ENCODE measurements around the gene SUCLG2. TPM values are rescaled to one million over a fixed set of nuclear protein-coding genes. Genes with fewer than 3 reads are reported as not detected.
"Not testable (repeated sequence)": the region's sequence is repeated elsewhere in the genome, so short reads cannot be mapped to it uniquely, and the experiment has no call there.

The SUCLG2 gene
- total and polyA plus RNA-seq, 9 donors, result 24.8 to 75.2 (median 40.1) TPM

GRCh38 chr3:67540198-67540894, 114.1 kb downstream of the SUCLG2 start:
- H3K27ac ChIP-seq, result no peak overlapping the region
- no peak for TF ChIP-seq POLR2A (IDR thresholded peaks at IDR 0.05)
- no peak for TF ChIP-seq EP300 (IDR thresholded peaks at IDR 0.05)
- TF ChIP-seq, protein P1, sequence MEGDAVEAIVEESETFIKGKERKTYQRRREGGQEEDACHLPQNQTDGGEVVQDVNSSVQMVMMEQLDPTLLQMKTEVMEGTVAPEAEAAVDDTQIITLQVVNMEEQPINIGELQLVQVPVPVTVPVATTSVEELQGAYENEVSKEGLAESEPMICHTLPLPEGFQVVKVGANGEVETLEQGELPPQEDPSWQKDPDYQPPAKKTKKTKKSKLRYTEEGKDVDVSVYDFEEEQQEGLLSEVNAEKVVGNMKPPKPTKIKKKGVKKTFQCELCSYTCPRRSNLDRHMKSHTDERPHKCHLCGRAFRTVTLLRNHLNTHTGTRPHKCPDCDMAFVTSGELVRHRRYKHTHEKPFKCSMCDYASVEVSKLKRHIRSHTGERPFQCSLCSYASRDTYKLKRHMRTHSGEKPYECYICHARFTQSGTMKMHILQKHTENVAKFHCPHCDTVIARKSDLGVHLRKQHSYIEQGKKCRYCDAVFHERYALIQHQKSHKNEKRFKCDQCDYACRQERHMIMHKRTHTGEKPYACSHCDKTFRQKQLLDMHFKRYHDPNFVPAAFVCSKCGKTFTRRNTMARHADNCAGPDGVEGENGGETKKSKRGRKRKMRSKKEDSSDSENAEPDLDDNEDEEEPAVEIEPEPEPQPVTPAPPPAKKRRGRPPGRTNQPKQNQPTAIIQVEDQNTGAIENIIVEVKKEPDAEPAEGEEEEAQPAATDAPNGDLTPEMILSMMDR (IDR thresholded peaks at IDR 0.05), result no peak
- intact Hi-C loops (cut with DNase I), result no loop called here

DNA sequence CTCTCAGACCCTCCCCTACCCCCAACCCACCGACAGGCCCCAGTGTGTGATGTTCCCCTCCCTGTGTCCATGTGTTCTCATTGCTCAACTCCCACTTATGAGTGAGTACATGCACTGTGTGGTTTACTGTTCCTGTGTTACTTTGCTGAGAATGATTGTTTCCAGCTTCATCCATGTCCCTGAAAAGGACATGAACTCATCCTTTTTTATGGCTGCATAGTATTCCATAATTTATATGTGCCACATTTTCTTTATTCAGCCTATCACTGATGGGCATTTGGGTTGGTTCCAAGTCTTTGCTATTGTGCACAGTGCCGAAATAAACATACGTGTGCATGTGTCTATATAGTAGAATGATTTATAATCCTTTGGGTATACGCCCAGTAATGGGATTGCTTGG, 117.2 kb downstream of the SUCLG2 start:
- H3K27me3 ChIP-seq; DNase-seq; intact Hi-C loops (cut with DNase I); H3K27ac ChIP-seq; H3K4me3 ChIP-seq; H3K36me3 ChIP-seq; H3K4me1 ChIP-seq (ENCODE audit: insufficient read depth); H3K9me3 ChIP-seq: not testable (repeated sequence)
- 95 to 98% (median 96%) methylated on average over 4 of the region's 4 CpGs for WGBS, 3 donors

More at GRCh38 chr3:67540198-67540894, 114.1 kb downstream of the SUCLG2 start:
- Histone ChIP-seq H3K9me3 (no peaks in the 10 kb centered on the region), H3K4me1 (ENCODE audit: insufficient read depth) (no peaks in the 10 kb centered on the region), H3K27me3 (no peaks in the 10 kb centered on the region), H3K36me3 (no peaks in the 10 kb centered on the region), H3K4me3 (no peak overlapping the region)
- DNase-seq, result no peak
- WGBS, 3 donors, result 86 to 92% (median 90%) methylated on average over 8 of the region's 8 CpGs

GRCh38 chr3:67535006-67535405, 119.4 kb downstream of the SUCLG2 start:
- 59 to 67% (median 67%) methylated on average over 3 of the region's 3 CpGs for WGBS, 3 donors
- no peak for DNase-seq
- intact Hi-C loops (cut with DNase I), result no loop called here
- no peaks in the 10 kb centered on the region for H3K27me3 ChIP-seq
- no peaks in the 10 kb centered on the region for H3K9me3 ChIP-seq
- no peaks in the 10 kb centered on the region for H3K36me3 ChIP-seq
- H3K4me3 ChIP-seq, result no peak overlapping the region
- peaks cover 2% of the 10 kb centered on the region for H3K4me1 ChIP-seq (ENCODE audit: insufficient read depth)
- TF ChIP-seq, protein P1 (IDR thresholded peaks at IDR 0.05), result no peak
- no peak for TF ChIP-seq POLR2A (IDR thresholded peaks at IDR 0.05)
- TF ChIP-seq EP300 (IDR thresholded peaks at IDR 0.05), result no peak
- no peak overlapping the region for H3K27ac ChIP-seq

DNA sequence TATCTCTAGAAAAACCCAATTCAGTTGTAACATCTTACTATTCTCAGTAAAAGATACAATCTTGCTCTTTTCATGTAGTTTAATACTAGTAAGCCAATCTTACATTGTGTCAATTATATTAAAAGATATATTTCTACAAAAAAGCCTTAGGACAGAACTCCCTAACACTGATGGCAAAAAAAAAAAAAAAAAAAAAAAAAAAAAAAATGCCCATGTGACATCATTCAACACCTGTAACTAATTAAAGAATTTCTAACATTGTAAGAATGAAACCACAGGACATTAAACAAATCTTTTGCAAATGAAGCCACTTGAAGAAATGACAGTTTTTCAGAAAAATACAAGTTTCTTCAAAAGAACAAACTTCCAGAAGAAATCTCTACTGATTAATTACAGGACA, 119.8 kb downstream of the SUCLG2 start:
- DNase-seq, result no peak
- H3K4me3 ChIP-seq, result no peak overlapping the region

More for the DNA sequence above, 119.8 kb downstream of the SUCLG2 start:
- Histone ChIP-seq H3K9me3 (no peaks in the 10 kb centered on the region), H3K36me3 (no peaks in the 10 kb centered on the region), H3K4me1 (ENCODE audit: insufficient read depth) (peaks cover 2% of the 10 kb centered on the region), H3K27ac (no peak overlapping the region), H3K27me3 (no peaks in the 10 kb centered on the region)
- intact Hi-C loops (cut with DNase I), result no loop called here
- TF ChIP-seq EP300 (IDR thresholded peaks at IDR 0.05) (no peak), POLR2A (IDR thresholded peaks at IDR 0.05) (no peak)
- TF ChIP-seq, protein P1 (IDR thresholded peaks at IDR 0.05), result no peak
